K562 (cell line): ENCODE measurements around the gene RGS14. TPM values are rescaled to one million over a fixed set of nuclear protein-coding genes. Genes with fewer than 3 reads are reported as not detected.

Experiments used
- BRD9 ChIP-seq: fragments of 450-650 bp; IDR thresholded peaks from 2 replicates; pipeline ENCODE4 v1.6.1; 2018; ENCODE audit warnings: low read depth; ENCODE audit not compliant: partially characterized antibody
- BRF1 ChIP-seq: IDR thresholded peaks from 3 replicates; pipeline ENCODE4 v1.6.1; 2011; ENCODE audit warnings: borderline replicate concordance, mild to moderate bottlenecking; ENCODE audit not compliant: insufficient read length; ENCODE audit errors: extremely low read depth
- CBFA2T2 ChIP-seq: fragments of 450-650 bp; conservative IDR thresholded peaks from 2 replicates; pipeline ENCODE4 v1.6.1; 2017; ENCODE audit warnings: mild to moderate bottlenecking
- CBX5 ChIP-seq: IDR thresholded peaks from 2 replicates; pipeline ENCODE4 v1.6.1; 2014; ENCODE audit warnings: low read depth, borderline replicate concordance
- CHD2 ChIP-seq: IDR thresholded peaks from 2 replicates; pipeline ENCODE4 v1.6.1; 2011; ENCODE audit warnings: low read depth, low read length
- EP300 ChIP-seq: IDR thresholded peaks from 2 replicates; pipeline ENCODE4 v1.6.1; 2012; ENCODE audit warnings: low read length, improper control_type of control experiment
- ERF ChIP-seq: fragments of 450-650 bp; formaldehyde crosslinking; IDR thresholded peaks from 2 replicates; pipeline ENCODE4 v1.4.0; 2020; ENCODE audit warnings: mild to moderate bottlenecking, mixed read lengths
- NFIC ChIP-seq: fragments of 450-650 bp; IDR thresholded peaks from 2 replicates; pipeline ENCODE4 v1.6.1; 2017; ENCODE audit warnings: mild to moderate bottlenecking, inconsistent platforms
- NR1H2 ChIP-seq: sonication (generic); formaldehyde crosslinking; IDR thresholded peaks from 2 replicates; pipeline ENCODE4 v1.4.0; 2020; ENCODE audit warnings: mild to moderate bottlenecking, missing genetic modification reagents
- OTX1 ChIP-seq: fragments of 450-650 bp; formaldehyde crosslinking; IDR thresholded peaks from 2 replicates; pipeline ENCODE4 v1.4.0; 2022; ENCODE audit warnings: mild to moderate bottlenecking
- SMAD3 ChIP-seq: fragments of 450-650 bp; formaldehyde crosslinking; conservative IDR thresholded peaks from 2 replicates; pipeline ENCODE4 v1.4.0; 2020; ENCODE audit warnings: mild to moderate bottlenecking
- SMARCA5 ChIP-seq: fragments of 450-650 bp; IDR thresholded peaks from 2 replicates; pipeline ENCODE4 v1.6.1; 2016
- TCF3 ChIP-seq: sonication (generic); formaldehyde crosslinking; IDR thresholded peaks from 2 replicates; pipeline ENCODE4 v1.4.0; 2020; ENCODE audit warnings: mild to moderate bottlenecking, missing genetic modification reagents
- TRIM28 ChIP-seq: fragments of 450-650 bp; IDR thresholded peaks from 2 replicates; pipeline ENCODE4 v1.6.1; 2017
- ZNF282 ChIP-seq: sonication (generic); formaldehyde crosslinking; IDR thresholded peaks from 2 replicates; pipeline ENCODE4 v1.8.1; 2023; ENCODE audit warnings: missing genetic modification reagents
- ZNF780A ChIP-seq: fragments of 250-450 bp; sonication (Bioruptor Pico); IDR thresholded peaks from 2 replicates; pipeline ENCODE4 v1.5.0; 2021; ENCODE audit warnings: mild to moderate bottlenecking
- polyA plus RNA-seq, 8 experiments: library from polyadenylated mRNA; depleted of rRNA in 4 of 8; stranded (reverse) in 5 of 8; unstranded in 3 of 8; fragments of >200 nt; fragmentation: Nextera tagmentation in 2 of 8; fragmentation: Illumina TruSeq in 1 of 8; extraction: Ambion mirVana in 2 of 8; extraction: Trizol in 1 of 8; gene quantifications; 2 replicates each; pipeline versions ENCODE4 v1.2.1 to v1.2.3, GENCODE V29; 2011 to 2014; ENCODE audit warnings: inconsistent platforms in 1 of 8, missing spikeins in 1 of 8
- total RNA-seq, 7 experiments: library from RNA; depleted of rRNA in 6 of 7; stranded (reverse); fragments of >200 nt in 6 of 7; fragmentation: Illumina TruSeq in 2 of 7; extraction: Trizol in 2 of 7; gene quantifications; 2 replicates each; pipeline versions ENCODE4 v1.2.1 to v1.2.3, GENCODE V29; 2011 to 2021; ENCODE audit warnings: low replicate concordance in 1 of 7
- TF ChIP-seq, protein P1 (sequence below), 2 experiments: fragments of 250-450 bp in 1 of 2; fragments of 450-650 bp in 1 of 2; sonication (Bioruptor Pico) in 1 of 2; IDR thresholded peaks; 2 replicates each; pipeline versions ENCODE4 v1.6.1 to v1.8.0; 2016 to 2021; ENCODE audit warnings: mild to moderate bottlenecking in 2 of 2, moderate library complexity in 2 of 2, missing compliant biosample characterization in 1 of 2, missing genetic modification characterization in 1 of 2
- TF ChIP-seq, protein P2 (sequence below): fragments of 250-450 bp; sonication (Bioruptor Pico); IDR thresholded peaks from 2 replicates; pipeline ENCODE4 v1.5.0; 2021
- TF ChIP-seq, protein P3 (sequence below): fragments of 250-450 bp; sonication (Bioruptor Pico); IDR thresholded peaks from 2 replicates; pipeline ENCODE4 v1.5.0; 2020; ENCODE audit warnings: mild to moderate bottlenecking, borderline replicate concordance

RGS14 gene
- total and polyA plus RNA-seq, 9 of the 15 experiments (the other 6 are each of a cell fraction or from before 2014, with no cell fraction given) = 0.28 to 75.9 (median 34.5) TPM

GRCh38 chr5:177378884-177379883, 21.5 kb downstream of the RGS14 start (continued):
- TF ChIP-seq TCF3 (CRISPR knock-in tag) (peak; percentile 51; the same call in 1 of the 2 replicates), EP300 (peak; percentile 28; the same call in 1 of the 2 replicates), CHD2 (no peak), TRIM28 (no peak), CBFA2T2 (peak; percentile 29; the same call in 1 of the 2 replicates), NR1H2 (CRISPR knock-in tag) (no peak), SMARCA5 (no peak), CBX5 (no peak), SMAD3 (CRISPR knock-in tag) (no peak; the same call in 1 of the 2 replicates), ZNF282 (CRISPR knock-in tag) (no peak), ZNF780A (CRISPR knock-in tag) (no peak), BRD9 (peak; percentile 86), BRF1 (no peak), ERF (CRISPR knock-in tag) (no peak), NFIC (peak; percentile 34; the same call in 1 of the 2 replicates), OTX1 (CRISPR knock-in tag) (peak; percentile 8; the same call in 1 of the 2 replicates)
- TF ChIP-seq, protein P1, sequence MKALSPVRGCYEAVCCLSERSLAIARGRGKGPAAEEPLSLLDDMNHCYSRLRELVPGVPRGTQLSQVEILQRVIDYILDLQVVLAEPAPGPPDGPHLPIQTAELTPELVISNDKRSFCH (CRISPR knock-in tag; IDR thresholded peaks at IDR 0.05) = no peak
- TF ChIP-seq, protein P1 (tag; IDR thresholded peaks at IDR 0.05) = peak; percentile 95
- TF ChIP-seq, protein P2, sequence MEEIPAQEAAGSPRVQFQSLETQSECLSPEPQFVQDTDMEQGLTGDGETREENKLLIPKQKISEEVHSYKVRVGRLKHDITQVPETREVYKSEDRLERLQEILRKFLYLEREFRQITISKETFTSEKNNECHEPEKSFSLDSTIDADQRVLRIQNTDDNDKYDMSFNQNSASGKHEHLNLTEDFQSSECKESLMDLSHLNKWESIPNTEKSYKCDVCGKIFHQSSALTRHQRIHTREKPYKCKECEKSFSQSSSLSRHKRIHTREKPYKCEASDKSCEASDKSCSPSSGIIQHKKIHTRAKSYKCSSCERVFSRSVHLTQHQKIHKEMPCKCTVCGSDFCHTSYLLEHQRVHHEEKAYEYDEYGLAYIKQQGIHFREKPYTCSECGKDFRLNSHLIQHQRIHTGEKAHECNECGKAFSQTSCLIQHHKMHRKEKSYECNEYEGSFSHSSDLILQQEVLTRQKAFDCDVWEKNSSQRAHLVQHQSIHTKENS (CRISPR knock-in tag) = no peak
- TF ChIP-seq, protein P3, sequence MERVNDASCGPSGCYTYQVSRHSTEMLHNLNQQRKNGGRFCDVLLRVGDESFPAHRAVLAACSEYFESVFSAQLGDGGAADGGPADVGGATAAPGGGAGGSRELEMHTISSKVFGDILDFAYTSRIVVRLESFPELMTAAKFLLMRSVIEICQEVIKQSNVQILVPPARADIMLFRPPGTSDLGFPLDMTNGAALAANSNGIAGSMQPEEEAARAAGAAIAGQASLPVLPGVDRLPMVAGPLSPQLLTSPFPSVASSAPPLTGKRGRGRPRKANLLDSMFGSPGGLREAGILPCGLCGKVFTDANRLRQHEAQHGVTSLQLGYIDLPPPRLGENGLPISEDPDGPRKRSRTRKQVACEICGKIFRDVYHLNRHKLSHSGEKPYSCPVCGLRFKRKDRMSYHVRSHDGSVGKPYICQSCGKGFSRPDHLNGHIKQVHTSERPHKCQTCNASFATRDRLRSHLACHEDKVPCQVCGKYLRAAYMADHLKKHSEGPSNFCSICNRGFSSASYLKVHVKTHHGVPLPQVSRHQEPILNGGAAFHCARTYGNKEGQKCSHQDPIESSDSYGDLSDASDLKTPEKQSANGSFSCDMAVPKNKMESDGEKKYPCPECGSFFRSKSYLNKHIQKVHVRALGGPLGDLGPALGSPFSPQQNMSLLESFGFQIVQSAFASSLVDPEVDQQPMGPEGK (CRISPR knock-in tag) = peak; percentile 74; the same call in 1 of the 2 replicates
